Stimulated activated naive CD4-positive, alpha-beta T cell treated with Interleukin-2 at 50 U/mL for 16 hours (primary cell): Measurements from ENCODE around the gene LEMD3.

Source experiments
- DNase-seq: peaks from one replicate; lab custom pipeline; 2025; lab: John Stamatoyannopoulos, UW

LEMD3 gene

GRCh38 chr12:65169320-65170208 lies at the start of gene LEMD3:
LEMD3 (plus strand) TSS chr12:65169583; CDS start chr12:65169597, 14 bp downstream.
- peak; percentile 93 for DNase-seq

DNA sequence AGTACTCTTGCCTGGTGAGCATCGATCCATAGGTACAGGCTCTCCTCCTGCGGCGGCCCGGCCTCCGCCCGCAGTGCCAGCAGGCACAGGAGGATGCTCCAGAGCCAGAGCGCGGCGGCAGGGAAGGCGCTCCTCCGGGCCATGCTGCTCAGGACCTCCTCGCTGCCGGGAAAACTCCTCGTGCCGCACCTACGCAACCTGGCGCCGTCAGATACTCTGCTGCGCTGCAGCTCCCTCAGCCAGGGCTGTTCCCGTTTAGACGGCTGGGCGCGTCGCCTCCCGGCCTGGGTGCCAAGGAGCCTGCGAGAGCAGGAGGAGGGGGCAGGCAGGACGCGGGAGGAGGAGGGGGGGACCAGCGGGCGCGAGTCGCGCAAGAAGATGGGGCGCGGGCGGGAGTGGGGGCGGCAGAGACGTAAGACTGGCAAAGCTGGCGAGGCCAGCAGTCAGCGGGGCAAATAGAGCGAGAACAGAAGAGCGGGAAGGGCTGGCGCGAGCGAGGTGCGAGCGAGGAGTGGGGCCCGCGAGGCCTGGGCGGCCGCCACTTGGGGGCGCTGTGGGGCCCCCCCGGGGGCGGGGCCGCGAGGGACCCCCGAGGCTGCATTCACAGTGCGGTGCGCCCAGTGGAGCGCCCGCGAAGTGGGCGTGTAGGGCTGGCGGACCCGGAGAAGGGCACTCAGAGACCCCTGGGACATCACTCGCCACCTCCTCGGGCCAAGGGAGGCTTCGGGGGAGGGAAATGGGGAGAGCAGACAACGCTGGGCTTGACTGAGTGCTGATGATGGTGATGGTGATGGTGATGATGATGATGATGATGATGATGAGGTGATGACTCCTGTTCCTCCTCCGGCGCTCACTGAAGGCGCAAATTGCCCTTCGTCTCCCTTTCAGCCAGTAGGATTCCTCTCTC lies 48.1 kb upstream of the LEMD3 start, which contains the start of gene WIF1:
WIF1 (minus strand) TSS at position 257 of the 907 bp plus-strand sequence; CDS start at position 143, 114 bp downstream.
- DNase-seq: no peak

GRCh38 chr12:65121956-65122469 lies 47.4 kb upstream of the LEMD3 start:
- no peak for DNase-seq

- DNase-seq: no peak
Observed at GRCh38 chr12:65122703-65123102, 46.7 kb upstream of the LEMD3 start.

GRCh38 chr12:65123435-65124063 lies 45.8 kb upstream of the LEMD3 start:
- no peak for DNase-seq

- no peak for DNase-seq
Observed at GRCh38 chr12:65125247-65125646, 44.1 kb upstream of the LEMD3 start.

DNA sequence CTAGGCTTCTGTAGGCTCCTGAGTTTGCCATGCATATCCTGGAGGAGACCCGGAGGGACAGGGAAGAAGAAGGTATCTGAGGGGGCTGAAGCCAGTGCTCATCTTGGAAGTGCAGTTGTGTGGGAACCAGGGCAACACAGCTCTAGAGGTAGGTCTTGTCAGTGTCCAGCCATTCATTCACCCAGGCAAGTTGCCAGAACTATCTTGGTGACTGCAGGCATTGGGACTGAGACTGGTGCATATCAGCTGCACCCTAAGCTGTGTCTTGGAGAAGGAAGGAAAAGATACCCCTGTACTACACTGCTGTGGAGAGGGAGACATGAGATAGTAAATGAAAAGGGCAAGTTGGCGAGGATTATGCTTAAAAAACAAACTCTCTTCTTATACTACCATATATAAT lies 43.4 kb upstream of the LEMD3 start:
- DNase-seq: no peak

DNA sequence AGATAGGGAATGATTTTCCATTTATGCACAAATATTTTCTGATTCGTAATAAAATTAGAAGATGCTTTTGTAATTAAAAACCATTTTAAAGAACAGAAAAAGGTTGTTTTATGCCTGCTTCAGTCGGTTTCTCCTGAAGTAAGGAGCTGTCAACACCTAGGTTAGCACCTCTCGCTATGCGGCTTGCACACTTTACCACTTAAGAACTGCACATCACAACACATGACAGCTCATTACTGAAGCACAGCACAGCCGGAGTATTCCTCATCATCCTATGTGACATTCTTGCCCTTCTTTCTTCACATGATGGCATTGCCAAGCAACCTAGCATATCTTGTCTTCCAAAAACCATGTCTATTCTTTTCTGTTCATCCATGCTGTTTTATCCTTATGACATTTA lies 42.9 kb upstream of the LEMD3 start:
- no peak for DNase-seq

- no peak for DNase-seq
Observed at GRCh38 chr12:65133879-65134278, 35.5 kb upstream of the LEMD3 start.

- DNase-seq: no peak
Observed at GRCh38 chr12:65139389-65139788, 30.0 kb upstream of the LEMD3 start.

DNA sequence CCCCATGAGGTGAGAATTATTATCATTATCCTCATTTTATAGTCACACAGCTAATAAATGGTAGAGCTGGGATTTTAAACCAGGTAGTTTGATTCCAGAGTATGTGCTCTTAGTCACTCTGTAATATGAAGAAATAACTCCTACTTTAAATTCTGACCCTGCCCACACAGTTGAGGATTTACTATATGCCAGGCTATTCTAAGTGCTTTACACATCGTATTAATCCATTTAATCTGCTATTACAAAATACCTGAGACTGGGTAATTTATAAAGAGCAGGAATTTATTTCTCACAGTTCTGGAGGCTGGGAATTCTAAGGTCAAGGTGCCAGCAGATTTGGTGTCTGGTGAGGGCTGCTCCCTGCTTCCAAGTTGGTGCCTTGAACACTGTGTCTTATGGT lies 28.6 kb upstream of the LEMD3 start:
- no peak for DNase-seq

DNA sequence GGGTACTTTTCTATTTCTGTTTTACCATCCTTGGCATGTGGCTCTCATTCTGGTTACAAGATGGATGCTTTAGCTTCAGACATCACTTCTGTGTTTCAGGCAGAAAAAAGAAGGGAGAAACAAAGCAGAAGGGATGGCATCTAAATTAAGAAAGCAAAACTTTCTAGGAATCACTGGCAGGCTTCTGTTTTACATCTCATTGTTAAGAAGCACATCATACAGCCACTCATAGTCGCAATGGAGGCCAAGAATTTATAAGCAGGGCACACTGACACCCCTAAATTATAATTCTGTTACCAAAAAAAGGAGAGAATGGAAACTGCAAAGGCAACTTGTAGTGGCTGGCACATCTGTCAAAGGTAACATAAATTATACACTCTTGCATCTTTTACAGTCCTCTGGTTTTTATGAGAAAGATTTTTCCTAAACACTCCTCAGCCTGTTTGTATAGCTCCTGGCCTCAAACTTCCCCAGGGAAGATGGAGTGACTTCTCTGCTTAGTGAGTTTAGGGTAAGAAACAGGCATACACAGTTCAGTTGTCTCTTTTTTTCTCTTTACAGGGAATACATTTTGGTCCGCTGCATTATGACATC lies 22.0 kb upstream of the LEMD3 start:
- DNase-seq: no peak

DNA sequence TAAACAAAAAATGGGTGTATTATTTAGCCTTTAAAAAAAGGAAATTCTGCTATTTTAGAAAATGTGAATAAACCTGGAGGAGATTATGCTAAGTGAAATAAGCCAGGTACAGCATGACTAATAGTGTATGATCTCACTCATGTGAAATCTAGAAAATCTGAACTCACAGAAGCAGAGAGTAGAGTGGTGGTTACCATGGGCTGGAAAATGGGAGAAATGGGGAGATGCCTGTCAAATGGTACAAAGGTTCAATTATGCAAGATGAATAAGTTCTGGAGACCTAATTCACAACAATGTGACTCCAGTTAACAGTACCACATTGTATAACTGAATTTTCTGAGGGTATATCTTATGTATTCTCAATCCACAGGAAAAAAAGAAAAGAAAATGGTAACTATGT lies 17.4 kb upstream of the LEMD3 start:
- DNase-seq: no peak

- no peak for DNase-seq
Observed at GRCh38 chr12:65152596-65152995, 16.8 kb upstream of the LEMD3 start.

GRCh38 chr12:65155784-65156183 lies 13.6 kb upstream of the LEMD3 start:
- DNase-seq: no peak

DNA sequence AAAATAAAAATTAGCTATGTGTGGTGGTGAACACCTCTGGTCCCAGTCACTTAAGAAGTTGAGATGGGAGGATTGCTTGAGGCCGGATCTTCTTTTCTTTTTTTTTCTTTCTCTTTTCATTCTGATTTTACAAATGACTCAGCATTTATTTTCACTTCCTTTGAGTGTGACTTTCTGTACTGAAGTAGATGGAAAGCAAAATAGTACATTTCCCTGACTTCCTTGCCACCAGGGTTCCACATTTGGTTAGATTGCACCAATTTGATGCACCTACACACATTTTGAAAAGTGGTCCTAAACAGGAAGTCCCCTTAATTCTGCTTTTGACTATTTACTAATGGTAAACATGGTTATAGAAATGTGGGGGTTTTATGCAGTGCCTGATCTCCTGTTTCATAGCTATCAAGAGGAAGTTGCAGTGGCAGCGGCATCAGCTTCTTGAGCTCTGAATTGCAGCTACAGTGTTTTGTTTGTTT lies 13.0 kb upstream of the LEMD3 start:
- DNase-seq: no peak

DNA sequence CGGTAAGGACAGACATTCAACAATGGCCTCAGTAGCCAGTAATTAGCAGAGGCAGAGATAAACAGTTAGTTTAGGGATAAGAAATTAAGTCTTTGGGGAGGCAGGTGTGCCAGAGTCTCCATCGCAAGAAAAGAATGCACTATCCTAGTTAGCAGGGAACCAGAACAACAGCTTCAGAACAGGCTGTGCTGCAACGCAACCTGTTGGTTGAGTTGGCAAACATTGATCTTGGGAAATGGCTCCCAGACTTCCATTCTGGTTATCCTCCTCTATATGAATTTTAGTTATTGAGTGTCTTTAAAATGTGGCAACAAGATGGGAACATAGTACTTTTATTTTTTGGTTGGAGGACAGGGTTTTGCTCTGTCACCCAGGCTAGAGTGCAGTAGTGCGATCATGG lies 12.3 kb upstream of the LEMD3 start:
- no peak for DNase-seq

GRCh38 chr12:65162609-65163008 lies 6.8 kb upstream of the LEMD3 start:
- DNase-seq: no peak

DNA sequence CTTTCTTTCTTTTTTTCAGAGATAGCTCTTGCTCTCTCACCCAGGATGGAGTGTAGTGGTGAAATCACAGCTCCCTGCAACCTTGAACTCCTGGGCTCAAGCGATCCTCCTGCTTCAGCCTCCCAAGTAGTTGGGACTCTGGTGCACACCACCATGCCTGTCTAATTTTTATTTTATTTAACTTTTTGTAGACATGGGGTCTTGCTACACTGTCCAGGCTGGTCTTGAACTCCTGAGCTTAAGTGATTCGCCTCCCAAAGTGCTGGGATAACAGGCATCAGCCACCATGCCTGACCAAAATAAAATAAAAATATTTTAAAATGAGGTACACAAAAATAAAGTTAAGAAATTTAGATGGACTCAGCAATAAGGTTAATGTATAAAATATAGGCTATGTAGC lies 5.1 kb upstream of the LEMD3 start:
- DNase-seq: no peak

DNA sequence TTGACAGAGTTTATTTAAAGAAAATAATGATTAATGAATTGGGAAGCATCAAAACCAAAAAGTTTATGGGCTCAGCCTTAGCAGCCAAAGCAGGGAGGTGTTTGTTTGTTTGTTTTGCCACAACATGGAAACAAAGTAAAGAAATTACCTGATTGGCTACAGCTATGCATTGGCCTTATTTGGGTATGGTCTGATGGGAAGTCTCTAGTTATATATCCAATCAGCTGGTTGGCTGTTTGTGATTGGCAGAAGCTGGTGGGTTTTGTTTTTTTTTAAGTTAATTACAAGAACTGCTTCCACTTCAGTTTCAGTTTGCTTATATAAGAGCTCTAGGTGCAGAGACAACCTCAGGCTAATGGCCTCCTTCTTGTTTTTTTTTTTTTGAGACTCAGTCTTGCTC lies 4.6 kb upstream of the LEMD3 start:
- no peak for DNase-seq

DNA sequence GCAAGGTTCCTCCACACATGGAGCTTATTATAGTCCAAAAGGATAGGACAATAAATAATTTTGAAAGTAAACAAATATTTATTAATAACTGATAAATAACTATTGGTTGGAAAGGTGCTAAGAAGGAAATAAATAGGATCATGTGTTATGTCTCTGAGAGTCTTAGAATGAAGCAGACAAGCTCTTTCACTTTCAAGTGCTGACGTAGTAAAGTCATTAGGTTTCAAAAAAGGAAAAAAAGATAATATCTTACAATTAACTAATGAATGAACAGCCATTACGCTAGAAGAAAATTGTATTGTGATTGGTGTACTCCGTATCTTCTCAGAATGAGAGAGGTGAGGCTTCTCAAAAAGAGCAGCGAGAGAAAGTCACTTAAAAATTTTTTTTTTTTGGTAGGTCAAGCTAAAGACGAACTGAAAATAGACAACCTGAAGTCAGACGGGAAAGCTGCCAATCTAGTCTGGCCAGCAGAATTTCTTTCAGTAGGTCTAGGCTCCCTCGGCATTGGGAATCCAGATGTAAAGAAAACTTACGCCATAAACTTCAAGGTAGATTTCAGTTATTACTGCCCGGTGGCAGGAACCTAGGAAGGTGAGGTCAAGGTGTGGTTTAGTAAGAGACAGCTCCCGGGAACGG lies 583 bp upstream of the LEMD3 start:
- no peak for DNase-seq
